Astrocyte of the hippocampus (primary cell): ENCODE measurements around the gene MED29.
A peak's percentile ranks its signal among the peaks of the same experiment; 100 is the strongest.
"Not testable (repeated sequence)": the region's sequence is repeated elsewhere in the genome, so short reads cannot be mapped to it uniquely, and the experiment has no call there.

ENCODE experiments used
- DNase-seq: peaks from one replicate; pipeline ENCODE4 v3.0.0; 2011; ENCODE audit warnings: low read depth, low spot score

Gene MED29

DNA sequence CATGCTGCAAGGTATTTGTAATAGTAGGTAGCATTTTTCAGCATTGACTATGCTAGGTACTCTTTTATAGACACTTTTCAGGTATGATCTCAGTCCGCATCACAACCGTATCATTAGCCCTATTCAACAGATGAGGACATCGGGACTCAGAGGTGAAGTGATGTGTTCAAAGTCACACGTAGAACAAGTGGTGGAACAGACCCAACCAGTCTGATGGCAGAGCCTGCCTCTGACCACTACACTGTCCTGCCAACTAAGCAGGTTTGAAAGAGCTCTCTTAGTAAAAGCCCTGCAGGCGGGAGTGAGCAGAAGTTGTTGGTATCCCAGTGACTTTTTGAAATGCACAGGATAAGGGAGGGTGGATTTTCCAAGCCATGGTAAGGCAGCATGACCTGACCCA is 20.4 kb upstream of the MED29 start:
- DNase-seq = no peak

DNA sequence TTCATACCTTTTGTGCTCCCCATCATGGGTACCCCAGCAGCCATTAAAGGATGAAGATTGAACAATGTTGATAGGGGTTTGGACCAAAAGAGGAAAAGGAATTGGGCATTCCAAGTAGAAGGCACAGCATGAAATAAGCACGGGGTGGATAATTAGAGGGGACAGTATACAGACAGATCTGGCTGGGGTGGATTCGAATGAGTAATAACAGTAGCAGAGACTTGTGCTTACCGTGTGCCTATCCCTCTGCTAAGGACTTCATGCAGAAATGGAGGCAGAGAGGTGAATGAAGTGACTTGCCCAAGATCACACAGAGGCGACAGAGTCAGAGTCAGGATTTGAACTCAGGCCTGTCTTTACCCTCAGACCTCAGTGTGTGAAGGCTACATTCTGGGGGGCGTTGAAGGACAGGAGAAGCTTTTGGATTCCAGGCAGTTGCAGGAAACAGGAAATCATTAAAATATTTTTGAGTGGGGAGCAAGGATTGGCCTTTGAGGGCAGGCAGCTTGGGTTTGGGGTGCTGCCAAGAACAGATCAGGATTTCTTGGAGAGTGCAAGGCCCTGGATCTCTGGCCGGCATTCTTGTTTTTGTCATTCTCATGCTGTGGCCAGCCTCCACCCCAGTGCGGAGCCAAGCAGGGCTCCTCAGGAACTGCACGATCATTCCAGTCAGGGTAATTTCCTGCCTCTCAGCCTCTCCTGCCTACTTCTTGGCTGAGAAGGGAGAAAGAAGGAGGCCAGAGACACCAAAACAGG is 19.0 kb upstream of the MED29 start:
- DNase-seq = peak; percentile 97

DNA sequence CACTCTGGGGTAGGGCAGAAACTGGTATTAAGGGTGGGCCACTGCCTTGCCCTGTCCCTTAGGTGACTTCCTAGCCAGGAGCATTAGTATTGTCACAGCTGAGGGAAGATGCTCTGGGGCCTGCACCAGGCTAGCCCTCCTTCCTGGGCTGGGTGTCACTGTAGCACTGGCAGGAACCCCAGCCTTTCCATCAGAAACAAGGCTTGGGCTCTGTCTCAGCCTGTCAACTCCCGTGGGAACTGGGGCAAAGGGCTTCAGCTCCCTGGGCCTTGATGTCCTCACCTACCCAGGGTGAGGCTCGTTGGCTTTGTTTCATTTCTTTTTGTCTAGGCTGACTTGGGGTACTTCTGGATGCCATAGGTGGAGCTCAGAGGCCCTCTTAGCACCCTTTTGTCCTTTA is 18.2 kb upstream of the MED29 start:
- peak; percentile 43 for DNase-seq

DNA sequence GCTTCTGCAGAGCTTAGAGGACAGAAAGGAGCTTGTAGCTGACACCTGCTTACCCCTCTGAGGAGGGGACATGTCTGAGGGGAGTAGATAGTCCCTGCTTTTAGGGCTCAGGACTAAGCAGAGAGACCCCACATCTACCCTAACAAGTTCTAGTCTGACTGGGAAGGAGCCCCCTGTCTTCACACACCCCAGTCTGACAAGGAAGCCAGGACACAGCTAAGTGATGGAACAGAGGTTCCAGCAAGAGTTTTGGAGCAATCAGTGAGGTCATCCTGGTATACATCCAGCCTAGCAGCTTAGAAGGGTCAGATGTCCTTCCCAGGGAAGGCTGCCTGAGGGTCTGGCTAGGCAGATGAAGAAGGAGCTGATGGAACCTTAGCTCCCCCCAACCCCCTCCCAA is 15.2 kb upstream of the MED29 start:
- DNase-seq = no peak

DNA sequence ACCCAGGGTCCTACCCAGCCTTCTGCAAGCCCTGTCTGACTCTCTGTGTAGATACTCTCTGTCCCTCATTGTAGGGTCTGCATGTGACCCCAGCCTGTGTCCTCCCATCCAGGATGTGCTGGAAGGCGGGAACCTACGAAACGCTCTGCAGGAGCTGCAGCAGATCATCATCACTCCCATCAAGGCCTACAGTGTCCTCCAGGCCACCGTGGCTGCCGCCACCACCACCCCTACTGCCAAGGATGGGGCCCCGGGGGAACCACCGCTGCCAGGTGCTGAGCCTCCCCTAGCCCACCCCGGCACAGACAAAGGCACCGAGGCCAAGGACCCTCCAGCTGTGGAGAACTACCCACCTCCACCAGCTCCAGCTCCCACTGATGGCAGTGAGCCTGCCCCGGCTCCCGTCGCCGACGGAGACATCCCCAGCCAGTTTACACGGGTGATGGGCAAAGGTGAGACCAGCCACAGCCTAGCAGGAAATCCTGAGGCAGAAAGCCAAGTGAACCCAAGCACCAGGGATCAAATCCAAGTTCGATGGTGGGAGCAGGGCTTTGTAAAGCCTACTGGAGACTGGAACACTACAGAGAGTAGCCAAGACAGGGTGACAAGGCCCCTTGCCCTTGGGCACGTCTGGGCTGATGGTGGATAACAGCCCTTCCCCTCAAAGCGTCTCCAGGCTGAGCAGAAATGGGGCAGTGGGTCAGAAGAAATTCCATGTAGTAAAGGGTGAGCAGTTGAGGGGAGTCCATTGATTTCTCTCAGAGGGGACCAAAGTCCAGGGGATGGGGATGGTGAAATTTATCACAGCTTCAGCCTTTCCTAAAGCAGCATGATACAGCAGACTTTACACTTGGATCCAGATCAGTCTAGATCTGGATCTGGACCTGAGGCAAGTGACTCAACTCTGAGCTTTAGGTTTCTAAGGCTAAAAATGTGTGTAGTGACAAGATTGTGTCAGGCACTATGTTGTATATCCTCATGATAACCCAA is 13.5 kb upstream of the MED29 start:
- DNase-seq = no peak

DNA sequence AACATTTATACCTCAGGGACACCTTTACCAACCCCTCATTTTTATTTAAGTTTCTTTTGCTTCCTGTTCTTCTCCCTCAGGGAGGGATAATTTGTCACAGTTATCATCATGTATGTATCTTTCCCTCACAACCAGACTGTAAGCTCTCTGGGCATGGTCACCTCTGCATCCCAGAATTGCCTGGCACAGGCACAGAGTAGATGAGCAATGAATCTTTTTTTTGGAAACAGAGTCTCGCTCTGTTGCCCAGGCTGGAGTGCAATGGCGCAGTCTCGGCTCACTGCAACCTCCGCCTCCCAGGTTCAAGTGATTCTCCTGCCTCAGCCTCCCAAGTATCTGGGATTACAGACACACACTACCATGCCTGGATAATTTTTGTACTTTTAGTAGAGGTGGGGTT is 11.8 kb upstream of the MED29 start:
- DNase-seq = not testable (repeated sequence)

DNA sequence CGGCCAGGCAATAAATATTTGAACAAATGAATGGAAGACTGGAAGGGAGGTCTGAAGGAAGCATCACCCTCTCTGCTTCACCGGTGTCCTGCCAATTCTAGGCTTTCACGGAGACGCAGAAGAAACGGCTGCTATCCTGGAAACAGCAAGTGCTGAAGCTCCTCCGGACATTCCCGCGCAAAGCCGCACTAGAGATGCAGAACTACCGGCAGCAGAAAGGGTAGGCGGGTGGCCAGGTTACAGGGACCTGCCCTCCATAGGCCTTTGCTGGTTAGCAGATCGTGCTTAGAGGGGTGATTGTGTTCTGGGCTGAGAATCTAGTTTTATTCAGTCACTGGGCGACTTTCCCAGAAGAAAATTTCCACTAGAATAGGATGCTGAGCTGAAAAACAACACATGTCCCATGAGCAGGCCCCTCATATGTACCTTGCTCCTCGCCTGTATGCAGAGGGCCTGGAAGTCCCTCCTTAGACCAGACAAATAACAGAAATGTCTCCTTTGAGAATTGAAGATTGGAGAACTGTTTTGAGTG is 11.2 kb upstream of the MED29 start:
- DNase-seq = no peak

DNA sequence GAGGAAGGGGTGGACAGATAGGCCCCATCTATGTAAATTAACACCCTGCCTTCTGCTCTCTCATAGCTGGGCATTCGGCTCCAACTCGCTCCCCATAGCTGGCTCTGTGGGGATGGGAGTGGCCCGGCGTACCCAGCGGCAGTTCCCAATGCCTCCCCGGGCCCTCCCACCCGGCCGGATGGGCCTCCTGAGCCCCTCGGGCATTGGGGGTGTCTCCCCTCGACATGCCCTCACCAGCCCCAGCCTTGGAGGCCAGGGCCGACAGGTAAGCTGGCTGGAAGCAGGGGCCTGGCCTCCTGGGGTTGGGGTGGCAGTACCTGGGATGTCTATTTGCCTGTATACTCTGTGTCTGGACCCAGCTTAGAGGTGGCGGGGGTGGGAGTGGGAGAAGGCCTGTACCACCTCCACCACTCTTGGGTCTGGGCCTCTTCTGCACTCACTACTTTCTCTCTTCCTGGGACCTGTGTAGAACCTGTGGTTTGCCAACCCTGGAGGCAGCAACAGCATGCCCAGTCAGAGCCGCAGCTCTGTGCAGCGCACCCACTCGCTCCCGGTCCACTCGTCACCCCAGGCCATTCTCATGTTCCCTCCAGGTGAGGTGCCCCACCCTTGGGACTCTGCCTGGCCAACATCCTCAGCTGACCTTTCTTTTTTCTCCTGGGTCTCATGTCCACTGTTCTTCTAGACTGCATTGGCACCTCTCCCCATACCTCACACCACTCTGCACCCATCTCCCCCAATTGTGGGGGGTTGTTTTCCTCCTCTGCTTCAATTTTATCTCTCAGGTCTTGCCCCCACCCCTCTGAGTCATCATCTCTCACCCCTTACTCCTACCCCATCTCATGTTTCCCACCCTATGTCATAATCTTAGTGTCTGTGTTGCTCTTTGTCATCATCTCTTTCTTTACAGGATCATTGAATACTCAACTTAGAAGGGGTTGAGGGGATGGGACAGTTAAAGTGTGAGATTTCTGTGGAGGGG is 10.4 kb upstream of the MED29 start:
- DNase-seq = no peak

DNA sequence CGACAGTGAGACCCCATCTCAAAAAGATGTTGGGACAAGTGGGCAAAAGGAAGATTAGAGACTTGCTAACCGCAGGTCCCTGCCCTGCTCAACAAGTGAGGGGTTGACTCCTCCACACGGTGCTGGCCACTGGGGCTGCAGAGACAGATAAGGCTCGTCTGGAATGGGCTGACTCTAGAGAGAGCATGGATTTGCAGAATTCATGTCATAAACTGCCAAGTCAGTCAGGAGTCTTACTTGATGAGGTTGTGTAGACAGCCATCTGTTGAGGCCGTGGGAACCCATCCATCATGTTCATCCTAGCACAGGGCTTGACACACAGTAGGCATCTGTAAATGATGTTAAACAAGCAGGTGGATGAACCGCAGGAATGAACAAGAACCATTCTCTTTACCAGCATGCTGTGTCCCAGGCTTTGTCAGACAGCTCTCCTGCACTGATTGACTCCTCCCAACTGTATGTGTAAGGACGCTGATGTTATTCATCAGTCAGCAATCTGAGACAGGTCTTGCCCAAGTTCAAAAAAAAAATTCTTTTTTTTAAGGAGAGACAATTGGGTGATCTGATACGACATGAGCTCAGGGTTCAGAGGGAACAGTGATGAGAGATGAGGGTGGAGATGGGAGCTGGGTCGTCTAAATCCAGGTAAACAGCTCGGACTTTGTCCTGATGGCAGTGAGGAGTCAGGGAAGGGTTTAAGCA is 9.1 kb upstream of the MED29 start:
- DNase-seq = no peak

DNA sequence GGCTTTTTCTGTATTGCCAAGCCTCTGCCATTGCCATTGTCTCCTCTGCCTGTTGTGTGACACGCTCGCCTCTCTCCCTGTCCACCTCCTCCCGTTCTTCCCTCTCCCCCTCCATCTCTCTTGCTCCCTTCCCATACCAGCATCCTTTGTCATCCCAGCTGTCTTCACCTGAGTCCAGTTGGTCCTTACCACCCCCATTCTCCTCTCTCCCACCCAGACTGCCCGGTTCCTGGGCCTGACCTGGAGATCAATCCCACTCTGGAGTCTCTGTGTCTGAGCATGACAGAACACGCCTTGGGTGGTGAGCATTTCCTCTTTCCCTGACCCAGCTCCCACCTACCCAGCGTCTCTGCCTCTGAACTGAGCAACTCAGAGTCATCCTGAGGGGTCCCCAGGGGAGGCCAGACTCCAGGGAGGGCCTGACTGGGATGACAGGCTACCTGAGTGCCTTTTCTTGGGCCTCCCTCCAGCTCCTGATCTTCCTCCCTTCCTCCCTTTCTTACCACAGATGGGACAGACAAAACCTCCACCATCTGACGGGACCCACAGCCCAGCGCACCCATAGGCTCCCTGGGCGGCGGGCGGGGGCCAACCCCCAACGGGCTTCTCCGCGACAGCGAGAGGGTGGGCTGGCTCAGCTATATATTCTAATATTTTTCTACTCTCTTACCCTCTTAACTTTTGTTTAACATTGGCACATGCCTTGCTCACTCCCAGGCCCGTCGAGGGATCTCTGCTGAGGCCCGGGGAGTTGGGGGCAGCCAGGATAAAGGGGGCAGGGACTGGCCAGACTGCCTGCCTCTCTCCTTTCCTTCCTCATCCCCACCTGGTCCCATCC is 8.0 kb upstream of the MED29 start:
- DNase-seq = no peak

DNA sequence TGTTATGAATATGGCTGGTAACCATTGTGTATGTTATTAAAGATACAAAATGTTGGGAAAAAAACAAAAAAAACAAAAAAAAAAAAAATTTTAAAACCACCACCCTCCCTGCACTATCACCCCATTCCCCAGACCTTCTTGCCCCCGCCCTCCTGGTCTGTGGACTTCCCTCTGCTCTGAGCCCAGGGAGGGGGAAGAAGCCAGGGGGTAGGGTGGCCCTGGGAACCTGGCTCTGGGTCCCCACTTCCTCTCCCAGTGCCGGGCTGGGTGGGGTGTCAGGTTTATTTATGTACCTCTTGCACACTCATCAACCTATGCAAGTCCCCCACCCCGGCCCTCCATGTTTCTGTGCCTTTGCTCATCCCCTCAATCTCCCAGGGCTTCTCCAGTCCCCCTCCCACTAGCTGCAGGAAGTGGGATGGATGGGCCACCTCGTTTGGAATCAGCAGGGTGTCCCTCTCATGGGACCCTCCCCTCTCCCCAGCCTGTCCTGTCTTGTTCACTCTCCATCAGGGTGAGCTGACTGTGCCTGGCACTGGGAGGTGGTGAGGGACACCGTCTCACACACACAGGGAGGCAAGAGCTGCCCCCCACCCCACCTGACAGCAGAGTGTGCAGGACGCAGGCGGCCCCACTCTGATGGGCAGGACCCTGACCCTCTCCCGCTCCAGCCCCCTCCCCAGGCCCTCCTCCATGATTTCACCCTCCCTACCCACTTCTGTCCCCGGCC is 6.2 kb upstream of the MED29 start:
- DNase-seq = no peak

DNA sequence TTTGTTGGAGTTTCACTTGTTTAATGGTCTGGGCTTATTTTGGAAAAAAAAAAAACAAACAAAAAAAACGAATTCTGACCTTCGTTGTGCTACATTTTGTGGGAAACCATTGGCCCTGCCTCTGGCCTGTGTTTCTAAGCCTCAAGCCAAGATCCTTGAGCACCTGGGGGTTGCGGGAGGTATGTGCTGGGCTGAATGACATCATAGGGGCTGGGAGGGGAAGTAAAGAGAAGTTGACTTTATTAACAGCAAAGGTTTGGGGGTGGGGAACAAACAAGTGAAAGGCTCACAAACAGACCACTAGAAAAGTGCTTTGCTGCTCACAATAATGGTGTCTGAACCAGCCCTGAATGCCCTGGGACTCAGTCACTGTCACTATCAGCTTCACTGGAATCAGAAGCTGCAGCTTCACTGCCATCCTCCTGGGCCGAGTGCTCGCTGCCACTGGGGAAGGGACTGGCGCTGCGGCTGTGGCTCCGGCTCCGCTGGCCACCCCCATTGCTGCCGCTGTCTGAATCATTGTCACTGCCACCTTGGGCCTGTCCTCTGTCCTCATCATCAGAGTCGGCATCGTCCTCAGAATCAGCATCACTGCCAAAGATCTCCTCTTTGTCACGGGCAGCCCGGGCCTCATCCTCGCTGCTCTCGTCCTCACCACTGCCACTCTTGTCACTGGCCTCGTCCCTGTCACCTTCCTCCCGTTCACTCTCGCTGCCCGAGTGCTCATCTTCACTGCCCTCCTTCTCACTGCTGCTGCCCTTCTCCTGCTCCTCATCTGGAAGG is 5.4 kb upstream of the MED29 start:
- DNase-seq = peak; percentile 28

DNA sequence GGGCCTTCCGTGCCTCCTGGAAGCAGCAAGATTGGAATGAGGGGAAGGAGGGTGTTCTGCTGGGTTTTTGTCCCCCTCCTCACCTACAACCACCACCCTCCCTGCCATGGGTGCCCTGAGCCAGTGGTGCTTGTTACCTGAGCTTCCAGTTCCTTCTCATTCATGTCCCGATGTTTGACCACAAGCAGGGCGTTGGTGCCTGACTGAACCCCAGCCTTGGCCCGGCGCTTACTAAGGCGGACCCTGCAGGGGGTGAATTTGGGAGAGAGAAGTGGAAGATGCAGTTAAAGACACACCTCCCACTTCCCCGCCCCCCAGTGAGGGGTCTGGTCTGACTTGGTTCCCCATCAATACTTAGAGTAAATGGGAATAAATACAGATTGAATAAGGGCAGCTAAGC is 4.6 kb upstream of the MED29 start:
- DNase-seq = no peak

DNA sequence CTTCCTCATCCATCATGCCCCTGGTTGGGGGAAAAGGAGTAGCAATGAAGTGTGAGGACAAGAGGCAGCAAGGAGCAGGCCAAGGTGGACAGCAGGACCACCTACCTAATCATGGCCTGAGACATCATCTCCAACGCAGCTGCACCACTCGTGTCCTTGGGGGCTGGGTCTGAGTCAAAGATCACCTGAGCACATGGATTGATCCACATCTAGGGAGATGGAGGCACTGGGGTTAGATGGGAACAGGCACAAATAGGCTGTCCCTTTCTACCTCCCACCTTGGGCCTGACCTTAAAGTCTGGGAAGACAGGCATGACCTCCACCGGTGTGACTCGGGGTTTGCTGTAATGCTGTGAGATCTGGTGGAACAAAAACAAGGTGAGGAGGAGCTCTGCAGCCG is 2.5 kb upstream of the MED29 start:
- no peak for DNase-seq

DNA sequence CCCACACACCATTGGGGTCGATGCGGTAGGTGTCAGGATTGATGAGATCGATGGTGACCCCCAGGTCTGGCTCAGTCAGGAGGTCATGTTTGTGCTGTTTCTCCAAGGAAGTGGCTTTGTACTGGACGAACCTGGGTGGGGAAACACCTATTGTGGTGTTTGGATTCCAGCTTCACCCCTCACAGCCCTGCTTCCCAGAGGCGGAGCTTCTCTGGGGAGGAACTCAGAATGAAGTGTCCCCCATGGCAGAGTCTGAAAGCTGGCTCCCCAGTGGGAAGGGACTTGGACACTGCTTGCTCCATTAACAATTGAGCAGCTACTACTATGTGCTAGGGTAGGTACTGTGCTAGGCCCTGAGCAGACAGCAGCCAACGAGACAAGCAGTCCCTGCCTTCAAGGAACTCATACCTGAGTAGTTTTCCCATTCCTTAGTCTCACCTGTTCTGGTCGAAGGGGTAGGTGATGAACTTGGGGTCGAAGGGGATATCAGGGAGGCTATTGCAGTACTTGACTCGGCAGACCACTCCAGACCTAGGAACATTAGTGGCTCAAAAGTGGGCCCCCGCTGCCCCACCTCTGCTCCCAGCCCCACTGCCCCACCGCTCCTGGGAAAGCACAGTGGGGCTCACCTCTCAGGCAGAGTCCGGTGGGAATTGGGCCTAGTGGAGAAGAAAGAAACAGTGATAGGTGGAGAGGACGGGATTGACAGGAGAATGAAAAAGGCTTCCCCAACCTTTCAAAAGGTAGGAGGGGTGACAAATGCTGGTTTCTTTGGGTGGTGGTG is 1.4 kb upstream of the MED29 start:
- no peak for DNase-seq

DNA sequence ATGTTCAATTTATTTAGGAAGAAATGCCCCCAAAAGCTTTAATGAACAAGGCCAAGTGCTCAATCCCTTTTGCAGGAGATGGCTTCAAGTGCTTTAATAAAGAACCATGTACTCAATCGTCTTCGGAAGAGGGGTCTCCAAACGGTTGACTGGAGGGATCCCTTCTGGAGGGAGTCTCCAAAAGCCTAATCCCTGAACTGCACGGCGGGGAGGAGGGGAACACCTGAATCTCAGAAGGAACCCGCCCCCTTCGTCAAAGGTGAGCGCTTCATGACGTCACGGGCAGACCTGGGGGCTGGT is 777 bp upstream of the MED29 start:
- no peak for DNase-seq

DNA sequence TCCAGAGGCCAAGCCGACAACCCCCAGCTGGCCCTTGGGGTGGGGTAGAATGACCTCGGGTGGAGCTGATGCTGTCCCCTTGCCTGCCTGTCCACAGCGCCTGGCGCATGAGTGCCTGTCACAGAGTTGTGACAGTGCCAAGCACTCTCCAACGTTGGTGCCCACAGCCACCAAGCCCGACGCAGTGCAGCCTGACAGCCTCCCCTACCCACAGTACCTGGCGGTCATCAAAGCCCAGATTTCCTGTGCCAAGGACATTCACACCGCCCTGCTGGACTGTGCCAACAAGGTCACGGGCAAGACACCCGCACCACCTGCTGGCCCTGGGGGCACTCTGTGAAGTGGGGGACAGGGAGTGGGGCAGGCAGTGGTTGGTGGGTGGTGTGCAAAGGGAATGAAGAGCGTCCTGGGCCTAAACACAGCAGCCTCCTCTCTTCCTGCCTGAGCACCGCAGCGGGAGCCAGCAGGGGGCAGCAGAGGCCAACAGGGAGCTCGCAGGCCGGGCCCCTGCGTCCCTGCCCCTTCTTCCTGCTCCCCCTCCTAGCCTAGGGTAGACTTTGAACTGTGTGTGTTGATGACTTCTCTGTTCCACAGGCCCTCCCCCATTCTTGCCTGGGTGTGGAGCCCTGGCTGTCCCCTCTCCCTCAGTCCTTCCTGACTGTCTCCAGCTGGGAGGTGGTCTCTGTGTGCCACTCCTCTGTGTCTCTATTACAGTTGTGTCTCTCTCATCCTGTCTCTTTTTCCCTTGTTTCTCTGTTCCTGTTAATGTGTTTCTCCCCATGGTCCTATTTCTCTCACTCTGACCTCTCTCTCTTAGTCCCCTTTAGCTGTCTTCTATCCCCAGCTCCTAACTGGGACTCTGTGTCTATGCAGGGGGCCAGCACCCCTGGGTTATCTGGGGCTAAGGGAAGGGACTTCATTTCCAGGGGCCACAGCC is 6.5 kb downstream of the MED29 start:
- DNase-seq = peak; percentile 92
